Astrocyte of the spinal cord (primary cell): ENCODE results near the gene MTFP1.
"Not testable (repeated sequence)": the region's sequence is repeated elsewhere in the genome, so short reads cannot be mapped to it uniquely, and the experiment has no call there.

Source experiments
- DNase-seq: peaks from one replicate; pipeline ENCODE4 v3.0.0; 2011; ENCODE audit warnings: low read depth, low spot score
- H3K4me3 ChIP-seq: 2 replicates; pipeline ENCODE4 v1.5.1; 2011; ENCODE audit warnings: low read depth, mild to moderate bottlenecking, low read length, moderate library complexity
- in situ Hi-C: cut with HindIII; loops from 2 replicates; pipeline ENCODE4 v1.10.0; 2017; ENCODE audit warnings: low sequenced_read_pairs
- TF ChIP-seq, protein P1 (sequence below): IDR thresholded peaks from 2 replicates; pipeline ENCODE4 v1.5.1; 2012; ENCODE audit warnings: low read depth, mild to moderate bottlenecking, low read length, inconsistent platforms

The MTFP1 gene

DNA sequence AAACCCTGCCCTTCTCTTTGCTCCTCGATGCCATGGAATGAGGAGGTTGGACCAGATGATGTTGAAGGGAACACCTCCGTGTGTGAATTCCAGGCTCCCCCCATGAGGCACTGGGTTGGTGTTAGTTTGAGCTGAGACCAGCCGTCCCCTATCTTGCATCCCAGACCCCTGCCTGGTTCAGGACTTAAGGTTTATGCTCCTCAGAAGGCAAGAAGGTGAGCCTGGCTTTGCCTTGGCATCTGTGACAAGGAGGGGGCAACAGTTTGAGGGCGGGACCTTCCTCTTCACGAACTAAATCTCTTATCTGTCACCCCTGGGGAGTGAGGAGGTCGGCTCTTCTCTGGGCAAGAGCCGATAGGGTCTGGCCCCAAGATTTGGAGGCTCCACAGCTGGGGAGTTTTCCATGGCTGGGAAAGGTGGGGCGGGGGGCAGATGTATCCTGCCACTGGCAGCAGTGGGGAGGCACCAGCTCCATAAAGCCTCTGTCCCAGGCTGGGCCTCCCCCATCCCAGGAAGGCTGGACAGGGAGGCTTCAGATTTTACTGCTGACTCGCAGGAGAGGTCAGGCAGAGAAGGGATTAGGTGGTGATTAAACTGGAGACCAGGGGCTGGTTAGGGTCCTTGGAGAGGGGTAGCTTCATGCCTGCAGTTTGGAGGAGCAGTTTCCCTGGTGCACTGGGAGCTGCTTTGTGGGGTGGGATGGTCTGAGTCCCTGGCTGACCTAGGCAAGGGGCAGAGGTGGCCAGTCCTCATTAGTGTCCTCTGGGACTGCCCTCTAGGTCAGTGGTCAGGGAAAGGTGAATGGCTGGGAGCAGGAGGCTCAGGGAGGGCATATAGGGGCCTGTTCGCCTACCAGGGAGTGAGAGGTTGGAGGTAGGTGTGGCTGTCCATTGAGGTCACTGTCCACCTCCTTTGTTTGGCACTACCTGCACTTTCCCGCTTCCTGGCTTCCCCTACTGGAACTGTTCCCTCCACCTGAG lies 27.6 kb upstream of the MTFP1 start:
- TF ChIP-seq, protein P1, sequence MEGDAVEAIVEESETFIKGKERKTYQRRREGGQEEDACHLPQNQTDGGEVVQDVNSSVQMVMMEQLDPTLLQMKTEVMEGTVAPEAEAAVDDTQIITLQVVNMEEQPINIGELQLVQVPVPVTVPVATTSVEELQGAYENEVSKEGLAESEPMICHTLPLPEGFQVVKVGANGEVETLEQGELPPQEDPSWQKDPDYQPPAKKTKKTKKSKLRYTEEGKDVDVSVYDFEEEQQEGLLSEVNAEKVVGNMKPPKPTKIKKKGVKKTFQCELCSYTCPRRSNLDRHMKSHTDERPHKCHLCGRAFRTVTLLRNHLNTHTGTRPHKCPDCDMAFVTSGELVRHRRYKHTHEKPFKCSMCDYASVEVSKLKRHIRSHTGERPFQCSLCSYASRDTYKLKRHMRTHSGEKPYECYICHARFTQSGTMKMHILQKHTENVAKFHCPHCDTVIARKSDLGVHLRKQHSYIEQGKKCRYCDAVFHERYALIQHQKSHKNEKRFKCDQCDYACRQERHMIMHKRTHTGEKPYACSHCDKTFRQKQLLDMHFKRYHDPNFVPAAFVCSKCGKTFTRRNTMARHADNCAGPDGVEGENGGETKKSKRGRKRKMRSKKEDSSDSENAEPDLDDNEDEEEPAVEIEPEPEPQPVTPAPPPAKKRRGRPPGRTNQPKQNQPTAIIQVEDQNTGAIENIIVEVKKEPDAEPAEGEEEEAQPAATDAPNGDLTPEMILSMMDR: no peak
- no peak for DNase-seq
- H3K4me3 ChIP-seq: peak overlapping the region; percentile 74
- in situ Hi-C loops: no loop called here

DNA sequence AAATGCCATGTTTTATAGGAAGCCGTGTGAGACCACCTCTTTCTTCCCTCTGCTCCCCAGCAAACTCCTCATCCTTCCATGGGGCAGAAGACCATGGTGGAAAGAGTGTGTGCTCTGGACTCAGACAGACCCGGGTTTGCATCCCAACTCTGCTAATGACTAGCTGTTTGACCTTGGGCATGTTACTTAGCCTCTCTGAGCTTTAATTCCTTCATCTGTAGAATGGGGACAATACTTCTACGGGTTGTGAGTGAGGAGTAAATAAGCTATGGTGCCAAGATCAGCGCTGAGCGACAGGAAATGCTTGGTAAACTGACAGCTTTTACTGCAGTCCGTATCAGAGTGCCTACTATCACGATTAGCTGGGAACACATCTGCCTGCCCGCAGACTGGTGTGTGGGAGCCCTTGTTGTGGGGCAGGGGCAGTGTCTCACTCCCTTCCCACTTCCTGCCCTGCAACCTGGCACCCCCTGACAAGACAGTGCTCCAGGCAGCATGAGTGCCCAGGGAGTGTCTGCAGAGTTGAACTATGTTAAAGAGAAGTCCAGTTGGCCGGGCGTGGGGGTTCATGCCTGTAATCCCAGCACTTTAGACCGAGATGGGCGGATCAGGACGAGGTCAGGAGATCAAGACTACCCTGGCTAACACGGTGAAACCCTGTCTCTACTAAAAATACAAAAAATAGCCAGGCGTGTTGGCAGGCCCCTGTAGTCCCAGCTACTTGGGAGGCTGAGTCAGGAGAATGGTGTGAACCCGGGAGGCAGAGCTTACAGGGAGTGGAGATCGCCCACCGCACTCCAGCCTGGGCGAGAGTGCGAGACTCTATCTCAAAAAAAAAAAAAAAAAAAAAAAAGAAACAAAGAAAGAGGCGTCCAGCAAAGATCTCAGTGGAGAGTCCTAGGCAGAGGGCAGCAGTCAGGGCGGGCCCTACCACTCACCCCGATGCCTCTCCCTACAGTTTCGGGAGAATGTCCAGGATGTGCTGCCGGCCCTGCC lies 26.6 kb upstream of the MTFP1 start:
- in situ Hi-C loops: no loop called here
- DNase-seq: no peak
- peak overlapping the region; percentile 74 for H3K4me3 ChIP-seq
- TF ChIP-seq, protein P1: no peak

DNA sequence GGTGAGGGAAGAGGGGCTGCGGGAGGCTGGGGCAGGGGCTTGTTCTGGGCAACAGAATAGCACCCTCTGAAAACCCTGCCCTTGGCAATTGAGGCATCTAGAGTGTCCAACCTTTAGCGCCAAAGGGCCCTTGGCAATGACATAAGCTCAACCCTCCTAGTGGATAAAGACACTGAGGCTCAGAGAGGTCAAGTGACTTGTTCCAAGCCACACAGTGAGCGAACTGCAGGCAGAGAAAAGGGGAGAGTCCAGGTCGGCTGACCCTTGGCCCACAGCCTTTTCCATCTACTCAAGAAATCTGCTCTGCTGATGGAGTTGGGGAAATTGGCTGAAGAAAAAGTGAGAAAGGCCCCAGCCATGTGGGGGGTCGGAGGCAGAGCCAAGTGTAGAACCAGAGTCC lies 25.9 kb upstream of the MTFP1 start:
- no peak overlapping the region for H3K4me3 ChIP-seq
- DNase-seq: no peak
- TF ChIP-seq, protein P1: no peak
- in situ Hi-C loops: no loop called here

DNA sequence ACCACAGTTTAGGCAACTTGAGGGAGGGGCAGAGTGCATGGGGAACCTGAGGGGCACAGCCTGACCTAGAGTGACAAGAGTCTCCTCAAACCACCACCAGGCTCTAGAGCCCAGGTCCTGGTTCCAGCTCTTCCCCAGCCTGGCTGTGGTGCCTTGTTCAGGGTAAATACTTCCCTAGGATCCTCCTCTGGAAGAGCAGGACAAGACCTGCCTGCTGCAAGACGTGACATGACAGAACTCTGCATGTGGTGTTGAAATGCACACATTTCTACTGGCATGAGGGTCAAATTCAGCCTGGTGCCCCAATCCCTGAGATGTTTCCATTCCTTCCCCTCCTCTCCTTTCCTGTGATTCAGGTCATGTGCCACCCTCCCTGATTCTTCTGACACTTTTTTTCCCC lies 25.4 kb upstream of the MTFP1 start:
- TF ChIP-seq, protein P1: no peak
- in situ Hi-C loops: no loop called here
- DNase-seq: no peak
- no peak overlapping the region for H3K4me3 ChIP-seq

DNA sequence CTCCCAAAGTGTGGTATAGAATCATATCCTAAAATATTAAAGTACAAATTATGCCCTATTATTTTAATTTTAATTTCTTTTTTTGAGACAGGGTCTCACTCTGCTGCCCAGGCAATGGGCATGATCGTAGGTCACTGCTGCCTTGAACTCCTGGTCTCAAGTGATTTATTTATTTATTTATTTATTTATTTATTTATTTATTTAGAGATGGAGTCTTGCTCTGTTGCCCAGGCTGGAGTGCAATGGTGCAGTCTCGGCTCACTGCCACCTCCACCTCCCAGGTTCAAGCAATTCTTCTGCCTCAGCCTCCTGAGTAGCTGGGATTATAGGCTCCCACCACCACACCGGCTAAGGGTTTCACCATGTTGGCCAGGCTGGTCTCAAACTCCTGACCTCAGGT lies 24.5 kb upstream of the MTFP1 start:
- H3K4me3 ChIP-seq: not testable (repeated sequence)

DNA sequence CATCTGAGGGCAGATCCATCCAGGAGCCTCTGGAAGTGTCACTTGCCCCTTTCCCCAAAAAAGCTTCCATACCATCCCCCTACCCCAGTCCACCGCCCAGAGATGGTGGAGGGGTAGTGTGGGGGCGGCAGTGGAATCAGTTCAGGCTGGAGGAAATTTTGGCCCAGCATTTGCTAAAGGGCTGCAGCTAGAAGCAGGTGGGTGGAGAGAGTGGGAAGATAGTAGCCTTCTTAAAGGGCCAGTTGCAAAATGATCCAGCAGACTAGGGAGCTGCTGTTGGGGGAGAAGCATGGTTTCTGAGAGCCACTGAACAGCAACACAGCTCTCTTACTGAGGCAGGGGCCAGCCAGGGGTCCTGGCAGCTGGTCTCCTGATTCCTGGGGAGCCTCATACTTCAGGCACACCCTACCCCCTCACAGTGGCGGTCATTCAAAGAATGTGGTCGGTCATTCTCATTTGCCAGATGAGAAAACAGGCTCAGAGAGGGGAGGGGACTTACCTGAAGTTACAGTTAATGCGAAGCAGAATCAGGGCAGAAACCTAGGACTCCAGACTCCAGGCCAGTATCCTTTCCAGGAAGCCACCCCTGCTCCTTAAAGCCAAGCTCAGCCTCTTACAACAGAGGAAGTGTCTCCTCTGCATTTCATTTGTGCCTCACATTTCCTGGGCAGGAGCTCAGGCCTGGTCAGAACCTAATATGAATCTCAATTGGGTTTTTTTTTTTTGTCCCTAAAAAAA lies 23.4 kb upstream of the MTFP1 start:
- no peak overlapping the region for H3K4me3 ChIP-seq
- DNase-seq: no peak
- TF ChIP-seq, protein P1: no peak
- in situ Hi-C loops: no loop called here

More for the DNA sequence above, 24.5 kb upstream of the MTFP1 start:
- in situ Hi-C loops, DNase-seq: not testable (repeated sequence)

DNA sequence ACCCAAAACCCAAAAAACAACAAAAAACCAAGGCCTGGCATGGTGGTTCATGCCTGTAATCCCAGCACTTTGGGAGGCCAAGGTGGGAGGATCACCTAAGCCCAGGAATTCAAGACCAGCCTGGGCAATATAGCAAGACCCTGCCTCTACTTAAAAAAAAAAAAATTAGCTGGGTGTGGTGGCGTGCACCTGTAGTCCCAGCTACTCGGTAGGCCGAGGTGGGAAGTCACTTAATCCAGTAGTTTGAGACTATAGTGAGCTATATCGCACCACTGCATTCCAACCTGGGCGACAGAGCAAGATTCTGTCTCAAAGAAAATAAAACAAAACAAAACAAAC lies 22.8 kb upstream of the MTFP1 start:
- in situ Hi-C loops, H3K4me3 ChIP-seq, DNase-seq: not testable (repeated sequence)
